SK-N-MC (cell line): Measurements from ENCODE around the gene ZNF865.

Source experiments
- DNase-seq: peaks from one replicate; pipeline ENCODE4 v3.0.0-alpha.2; 2011; ENCODE audit warnings: low read depth, low spot score
- H3K27ac ChIP-seq: fragments of 200-600 bp; sonication (generic); 2 replicates; pipeline ENCODE4 v1.5.1; 2016; ENCODE audit warnings: mixed run types
- H3K36me3 ChIP-seq: fragments of 200-600 bp; sonication (generic); 2 replicates; pipeline ENCODE4 v1.6.1; 2017; ENCODE audit warnings: antibody characterized with exemption, low read length, mixed read lengths; ENCODE audit not compliant: insufficient read depth
- H3K4me3 ChIP-seq: fragments of 200-600 bp; sonication (generic); 2 replicates; pipeline ENCODE4 v1.5.1; 2016
- H3K9ac ChIP-seq: fragments of 200-600 bp; sonication (generic); 2 replicates; pipeline ENCODE4 v1.8.0; 2017; ENCODE audit warnings: mixed run types, mixed read lengths; ENCODE audit not compliant: insufficient read length
- H3K9me3 ChIP-seq: fragments of 200-600 bp; sonication (generic); 2 replicates; pipeline ENCODE4 v1.6.1; 2017; ENCODE audit warnings: low read depth, mild to moderate bottlenecking, antibody characterized with exemption, low read length, moderate library complexity, mixed read lengths
- EZH2 ChIP-seq: fragments of 200-600 bp; sonication (generic); IDR thresholded peaks from one replicate; pipeline ENCODE4 v1.6.1; 2017; ENCODE audit warnings: antibody characterized with exemption
- FOXP2 ChIP-seq: optimal IDR thresholded peaks from 2 replicates; pipeline ENCODE3; 2011; ENCODE audit warnings: mild to moderate bottlenecking, moderate library complexity; ENCODE audit not compliant: insufficient read depth; ENCODE audit errors: extremely low read length, control extremely low read depth
- POLR2AphosphoS5 ChIP-seq: IDR thresholded peaks from 2 replicates; pipeline ENCODE4 v1.6.1; 2012; ENCODE audit warnings: mild to moderate bottlenecking, low read depth, low read length, borderline replicate concordance

Gene ZNF865

DNA sequence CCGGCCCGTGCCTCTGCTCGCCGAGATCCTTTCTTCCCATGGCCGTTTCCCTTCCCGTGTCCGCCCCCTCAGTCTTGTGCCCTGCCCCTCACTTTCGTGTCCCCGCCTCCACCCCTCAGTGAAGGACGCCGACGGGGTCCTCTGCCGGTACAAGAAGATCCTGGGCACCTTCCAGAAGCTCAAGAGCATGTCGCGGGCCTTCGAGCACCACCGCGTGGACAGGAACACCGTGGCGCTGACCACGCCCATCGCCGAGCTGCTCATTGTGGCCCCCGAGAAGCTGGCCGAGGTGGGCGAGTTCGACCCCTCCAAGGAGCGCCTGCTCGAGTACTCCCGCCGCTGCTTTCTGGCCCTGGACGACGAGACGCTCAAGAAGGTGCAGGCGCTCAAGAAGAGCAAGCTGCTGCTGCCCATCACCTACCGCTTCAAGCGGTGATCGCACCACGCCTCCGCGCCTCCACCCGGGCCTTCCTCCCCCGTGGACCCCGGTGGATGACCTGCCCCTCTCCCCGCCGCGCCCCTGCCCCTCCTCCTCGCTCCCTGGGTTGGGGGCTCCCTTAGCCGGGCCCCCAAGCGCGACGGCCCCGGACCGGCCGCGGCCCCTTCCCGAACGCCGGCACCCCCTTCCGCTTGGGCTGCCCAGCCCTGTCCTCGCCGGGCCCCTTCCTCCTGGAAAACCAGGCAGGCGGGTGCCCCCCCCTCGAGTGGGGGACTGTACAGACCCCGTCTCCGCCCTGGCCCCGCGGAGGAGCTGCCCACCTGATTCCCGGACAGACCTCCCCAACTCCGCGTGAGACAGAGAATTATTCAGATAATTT lies 47.1 kb downstream of the ZNF865 start:
- Histone ChIP-seq H3K4me3 (no peak overlapping the region), H3K9ac (no peak overlapping the region), H3K36me3 (peaks cover 32% of the 10 kb centered on the region), H3K9me3 (no peaks in the 10 kb centered on the region), H3K27ac (no peak overlapping the region)
- no peak for DNase-seq
- no peak for TF ChIP-seq POLR2AphosphoS5
- TF ChIP-seq FOXP2, result no peak

DNA sequence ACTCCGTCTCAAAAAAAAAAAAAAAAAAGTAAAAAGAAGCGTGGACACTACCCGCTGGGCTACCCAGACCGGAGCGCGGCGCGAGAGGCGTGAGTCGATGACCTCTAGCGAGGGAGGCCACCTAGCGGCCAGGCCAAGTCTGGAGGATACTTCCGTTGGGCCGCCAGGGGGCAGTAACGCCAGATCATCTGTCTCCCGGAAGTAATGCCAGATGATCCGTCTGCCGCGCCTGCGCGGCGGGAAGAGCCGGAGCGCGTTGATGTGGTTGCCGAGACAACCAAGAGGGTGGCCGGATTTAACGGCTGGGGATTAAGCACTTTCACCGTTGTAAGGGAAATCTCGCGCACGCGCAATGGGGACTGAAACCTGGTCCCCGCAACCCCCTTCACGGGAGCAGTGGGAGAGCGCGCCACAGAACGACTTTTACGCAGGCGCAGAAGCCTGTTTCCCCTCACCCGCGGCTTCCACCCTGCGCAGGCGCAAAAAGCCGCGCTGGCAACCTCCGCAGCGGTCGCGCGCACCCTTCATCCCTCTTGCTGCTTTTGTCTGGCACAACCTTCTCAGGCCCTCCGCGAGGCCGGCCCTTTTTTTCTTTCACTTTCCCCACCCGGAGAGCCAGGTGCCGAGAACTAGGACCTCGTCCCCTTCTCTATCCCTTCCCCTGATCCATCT lies 48.3 kb downstream of the ZNF865 start:
- H3K9ac ChIP-seq, result peak overlapping the region; percentile 100
- H3K9me3 ChIP-seq, result no peaks in the 10 kb centered on the region
- TF ChIP-seq FOXP2 (no peak), POLR2AphosphoS5 (peak; percentile 80), EZH2 (no peak)
- H3K4me3 ChIP-seq, result peak overlapping the region; percentile 96
- DNase-seq, result peak; percentile 98
- peaks cover 36% of the 10 kb centered on the region for H3K36me3 ChIP-seq
- peak overlapping the region; percentile 99 for H3K27ac ChIP-seq

DNA sequence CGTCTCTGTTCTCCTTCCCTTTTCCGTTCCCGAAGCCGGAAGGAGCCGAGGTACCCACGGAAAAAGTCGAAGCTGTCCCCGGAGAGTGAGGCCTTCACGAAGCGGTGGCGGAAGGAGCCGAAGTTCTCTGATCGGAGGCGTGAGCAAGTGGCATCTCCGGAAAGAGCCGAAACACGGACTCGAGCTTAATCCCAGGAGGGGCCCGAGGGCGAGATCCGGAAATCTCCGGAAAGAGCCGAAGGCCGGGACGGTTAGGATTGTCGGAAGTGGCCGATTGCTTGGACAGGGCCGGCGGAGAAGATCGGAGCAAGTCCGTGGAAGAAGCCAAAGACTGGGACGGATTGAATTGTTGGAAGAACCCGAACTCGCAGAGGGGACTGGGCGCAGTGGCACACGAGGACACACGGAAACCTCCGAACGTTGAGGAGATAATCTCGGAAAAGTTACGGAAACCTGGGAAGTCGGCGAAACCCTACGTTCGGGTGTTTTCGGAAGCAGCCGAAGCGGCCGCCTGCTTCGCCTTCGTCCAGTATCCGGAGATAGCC lies 48.9 kb downstream of the ZNF865 start:
- peak; percentile 96 for DNase-seq
- H3K4me3 ChIP-seq, result peak overlapping the region; percentile 96
- H3K9me3 ChIP-seq, result no peaks in the 10 kb centered on the region
- TF ChIP-seq FOXP2 (peak; percentile 87), POLR2AphosphoS5 (no peak; the same call in 1 of the 2 replicates)
- peak overlapping the region; percentile 99 for H3K27ac ChIP-seq
- peaks cover 41% of the 10 kb centered on the region for H3K36me3 ChIP-seq
- peak overlapping the region; percentile 100 for H3K9ac ChIP-seq

GRCh38 chr19:55654868-55655647 lies 49.6 kb downstream of the ZNF865 start, which contains the start of gene U2AF2:
Gene U2AF2, plus strand, starts transcription at chr19:55655035. Its CDS starts 70 bp downstream, at chr19:55655105.
- Histone ChIP-seq H3K27ac (peak within 1 kb of the TSS; percentile 100), H3K4me3 (peak within 1 kb of the TSS; percentile 100), H3K9me3 (no peaks in the 10 kb centered on the region), H3K9ac (peak within 1 kb of the TSS; percentile 100), H3K36me3 (peaks cover 48% of the 10 kb centered on the region)
- no peak for TF ChIP-seq EZH2
- peak; percentile 73 for TF ChIP-seq POLR2AphosphoS5
- no peak for DNase-seq

DNA sequence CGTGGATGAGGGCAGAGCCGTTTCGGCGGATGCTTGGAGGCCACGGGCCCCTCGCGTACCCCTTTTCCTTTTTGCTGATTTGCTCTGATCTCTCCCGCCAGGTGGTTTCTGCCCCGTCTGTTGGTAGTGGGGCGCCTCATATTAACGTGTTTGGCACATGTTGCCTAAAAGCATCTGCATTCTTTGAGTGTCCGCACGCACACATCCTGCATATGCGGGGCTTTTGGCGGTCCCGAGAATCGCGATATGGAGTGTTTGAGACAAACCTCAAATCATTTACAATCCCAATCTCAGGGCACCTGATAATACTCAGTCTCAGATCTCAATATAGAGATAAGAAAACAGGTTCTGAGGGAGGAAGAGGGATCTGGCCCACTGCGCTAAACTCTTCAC lies 50.2 kb downstream of the ZNF865 start:
- Histone ChIP-seq H3K36me3 (peaks cover 48% of the 10 kb centered on the region), H3K27ac (peak overlapping the region; percentile 100)

GRCh38 chr19:55656552-55656951 lies 51.1 kb downstream of the ZNF865 start:
- no peak for DNase-seq
- no peaks in the 10 kb centered on the region for H3K9me3 ChIP-seq
- peak overlapping the region; percentile 100 for H3K4me3 ChIP-seq
- peak overlapping the region; percentile 100; the same call in 1 of the 2 replicates for H3K27ac ChIP-seq
- H3K9ac ChIP-seq, result peak overlapping the region; percentile 100
- H3K36me3 ChIP-seq, result peaks cover 50% of the 10 kb centered on the region
- TF ChIP-seq EZH2 (no peak), FOXP2 (no peak), POLR2AphosphoS5 (no peak)

More for the DNA sequence above, 50.2 kb downstream of the ZNF865 start:
- H3K9me3 ChIP-seq, result no peaks in the 10 kb centered on the region
- peak overlapping the region; percentile 100 for H3K4me3 ChIP-seq
- no peak for DNase-seq
- TF ChIP-seq POLR2AphosphoS5 (no peak), FOXP2 (no peak), EZH2 (no peak)
- H3K9ac ChIP-seq, result peak overlapping the region; percentile 100

DNA sequence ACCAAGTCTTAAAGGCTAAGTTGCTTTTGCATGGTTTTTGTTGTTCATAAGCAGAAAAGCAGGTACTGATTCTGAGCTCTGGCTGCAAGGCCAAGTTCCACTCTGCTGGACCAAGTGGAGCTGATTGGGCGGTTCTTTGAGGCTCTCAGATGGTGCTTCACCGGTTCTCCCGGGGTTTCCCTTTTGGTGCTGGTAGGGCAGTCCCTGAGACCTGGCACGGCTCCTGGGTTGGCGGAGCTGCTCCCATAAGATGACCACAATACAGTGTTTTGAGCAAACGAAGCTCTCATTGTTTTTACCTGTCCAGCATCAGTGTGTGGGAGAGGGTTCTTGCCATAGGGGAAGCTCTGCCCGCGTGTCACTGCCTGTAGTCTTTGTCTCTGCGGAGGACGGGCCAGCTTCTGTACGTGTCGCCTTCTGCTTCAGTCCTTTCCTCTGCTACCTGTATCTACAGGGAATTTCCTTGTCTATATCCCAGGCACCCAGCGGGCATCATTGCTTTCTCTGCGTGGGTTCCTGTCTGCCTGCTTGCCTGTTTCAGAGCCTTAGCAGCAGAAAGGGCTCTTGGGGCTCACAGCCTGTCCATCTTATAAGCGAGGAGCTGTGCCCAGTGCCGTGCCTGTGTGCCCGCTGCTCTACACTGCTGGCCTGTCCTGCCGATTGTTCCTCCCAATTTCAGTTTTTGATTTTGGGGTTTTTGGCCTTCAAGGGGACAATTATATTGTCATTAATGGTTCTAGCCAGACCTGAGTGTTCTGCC lies 51.7 kb downstream of the ZNF865 start:
- no peaks in the 10 kb centered on the region for H3K9me3 ChIP-seq
- peak overlapping the region; percentile 100 for H3K4me3 ChIP-seq
- peak overlapping the region; percentile 57; the same call in 1 of the 2 replicates for H3K27ac ChIP-seq
- H3K36me3 ChIP-seq, result peaks cover 55% of the 10 kb centered on the region
- no peak for DNase-seq
- TF ChIP-seq POLR2AphosphoS5 (no peak), FOXP2 (no peak), EZH2 (no peak)
- peak overlapping the region; percentile 100 for H3K9ac ChIP-seq
